ENCODE measurements around the gene PI4KB. TPM values are rescaled to one million over a fixed set of nuclear protein-coding genes. Genes with fewer than 3 reads are reported as not detected.

The PI4KB gene
- total RNA-seq (10 to 100 TPM; 54.8 to 71.3 TPM), polyA plus RNA-seq (ENCODE audit: insufficient read length in 6 of 6) (10 to 100 TPM; 69.4 to 84.6 (median 78.3) TPM)
- long read RNA-seq, donor 1, transcript PI4KB-212 (3 exons, 880 nt): major isoform, 6 of 41 reads
- long read RNA-seq, donor 1, partial matches to known transcripts: 29 of 41 reads
- long read RNA-seq, donor 1, other reads (novel, unspliced or antisense): 0 of 41 reads
- long read RNA-seq, donor 2, transcript PI4KB-203 (11 exons, 3,934 nt): major isoform, 6 of 26 reads
- long read RNA-seq, donor 2, partial matches to known transcripts: 13 of 26 reads
- long read RNA-seq, donor 2, other reads (novel, unspliced or antisense): 0 of 26 reads
- long read RNA-seq, donor 3, transcript PI4KB-203 (11 exons, 3,934 nt): major isoform, 5 of 10 reads
- long read RNA-seq, donor 3, partial matches to known transcripts: 0 of 10 reads
- long read RNA-seq, donor 3, other reads (novel, unspliced or antisense): 0 of 10 reads
- long read RNA-seq, donor 4, partial matches to known transcripts: 2 of 8 reads
- long read RNA-seq, donor 4, other reads (novel, unspliced or antisense): 2 of 8 reads
- long read RNA-seq, donor 5, partial matches to known transcripts: 0 of 5 reads
- long read RNA-seq, donor 5, other reads (novel, unspliced or antisense): 0 of 5 reads
- long read RNA-seq, donor 6, partial matches to known transcripts: 0 of 4 reads
- long read RNA-seq, donor 6, other reads (novel, unspliced or antisense): 0 of 4 reads
- long read RNA-seq, donor 7, partial matches to known transcripts: 10 of 11 reads
- long read RNA-seq, donor 7, other reads (novel, unspliced or antisense): 0 of 11 reads
- long read RNA-seq, donor 8, transcript PI4KB-203 (11 exons, 3,934 nt): major isoform, 7 of 25 reads
- long read RNA-seq, donor 8, partial matches to known transcripts: 17 of 25 reads
- long read RNA-seq, donor 8, other reads (novel, unspliced or antisense): 0 of 25 reads
- long read RNA-seq, donor 9: 0 reads
- long read RNA-seq, donor 10, partial matches to known transcripts: 0 of 12 reads
- long read RNA-seq, donor 10, other reads (novel, unspliced or antisense): 4 of 12 reads
- long read RNA-seq, donor 11, partial matches to known transcripts: 22 of 30 reads
- long read RNA-seq, donor 11, other reads (novel, unspliced or antisense): 0 of 30 reads
- long read RNA-seq, donor 12, partial matches to known transcripts: 0 of 3 reads
- long read RNA-seq, donor 12, other reads (novel, unspliced or antisense): 0 of 3 reads

DNA sequence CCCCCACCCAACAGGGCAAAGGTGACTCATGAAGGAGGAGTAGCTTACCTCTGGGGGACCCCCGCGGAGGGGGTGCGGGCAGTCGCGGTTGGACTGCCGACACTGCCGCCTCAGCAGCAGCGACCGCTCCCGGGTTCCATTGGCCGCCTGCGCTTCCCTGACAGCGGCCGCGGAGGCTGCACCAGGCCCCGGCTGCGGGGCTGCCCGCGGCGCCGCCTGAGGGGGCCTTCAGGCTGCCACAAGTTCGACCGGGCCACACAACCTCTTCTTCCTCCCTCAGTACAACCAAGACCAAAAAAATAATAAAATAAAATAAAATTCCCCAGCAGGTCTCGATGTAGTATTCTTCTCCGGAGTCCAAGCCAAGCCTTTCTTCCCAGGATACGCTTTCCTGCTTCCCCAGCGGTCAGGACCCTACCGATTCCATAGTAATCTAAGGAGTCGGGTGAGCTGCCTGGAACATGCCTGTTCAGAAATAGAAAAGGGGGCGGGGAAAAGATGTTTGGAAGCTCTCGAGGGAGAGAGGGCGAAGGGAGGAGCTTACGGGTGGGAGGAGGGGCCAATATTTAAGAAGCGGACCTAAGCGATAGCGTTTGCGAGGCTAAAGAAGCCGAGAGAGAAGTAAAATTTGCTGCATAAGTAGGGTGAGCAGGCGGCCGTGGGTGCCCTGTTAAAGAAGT is at the start of gene PI4KB:
Gene PI4KB (minus strand): TSS at position 194 of the 680 bp plus-strand sequence. CDS start 10,935 bp downstream, outside the sequence.
- H3K27ac ChIP-seq: peak within 1 kb of the TSS; percentile 95
- ATAC-seq (peak; percentile 97), DNase-seq (peak; percentile 91 to 98 (median 95))
- H3K4me3 ChIP-seq: peak within 1 kb of the TSS; percentile 65 to 76
- peaks cover 0 to 28% of the 10 kb centered on the region in 2 donors for H3K36me3 ChIP-seq
- intact Hi-C loops (cut with DNase I): no loop called here
- H3K9me3 ChIP-seq: no peaks in the 10 kb centered on the region
- TF ChIP-seq, protein P1, sequence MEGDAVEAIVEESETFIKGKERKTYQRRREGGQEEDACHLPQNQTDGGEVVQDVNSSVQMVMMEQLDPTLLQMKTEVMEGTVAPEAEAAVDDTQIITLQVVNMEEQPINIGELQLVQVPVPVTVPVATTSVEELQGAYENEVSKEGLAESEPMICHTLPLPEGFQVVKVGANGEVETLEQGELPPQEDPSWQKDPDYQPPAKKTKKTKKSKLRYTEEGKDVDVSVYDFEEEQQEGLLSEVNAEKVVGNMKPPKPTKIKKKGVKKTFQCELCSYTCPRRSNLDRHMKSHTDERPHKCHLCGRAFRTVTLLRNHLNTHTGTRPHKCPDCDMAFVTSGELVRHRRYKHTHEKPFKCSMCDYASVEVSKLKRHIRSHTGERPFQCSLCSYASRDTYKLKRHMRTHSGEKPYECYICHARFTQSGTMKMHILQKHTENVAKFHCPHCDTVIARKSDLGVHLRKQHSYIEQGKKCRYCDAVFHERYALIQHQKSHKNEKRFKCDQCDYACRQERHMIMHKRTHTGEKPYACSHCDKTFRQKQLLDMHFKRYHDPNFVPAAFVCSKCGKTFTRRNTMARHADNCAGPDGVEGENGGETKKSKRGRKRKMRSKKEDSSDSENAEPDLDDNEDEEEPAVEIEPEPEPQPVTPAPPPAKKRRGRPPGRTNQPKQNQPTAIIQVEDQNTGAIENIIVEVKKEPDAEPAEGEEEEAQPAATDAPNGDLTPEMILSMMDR (IDR thresholded peaks at IDR 0.05): no peak
- H3K27me3 ChIP-seq: no peaks in the 10 kb centered on the region
- H3K4me1 ChIP-seq: peaks cover 15 to 43% of the 10 kb centered on the region in 2 donors

GRCh38 chr1:151373196-151373595 is 46.0 kb upstream of the PI4KB start:
- Histone ChIP-seq H3K9me3 (no peaks in the 10 kb centered on the region), H3K27ac (no peak overlapping the region), H3K27me3 (no peaks in the 10 kb centered on the region), H3K4me1 (peaks cover 18 to 41% of the 10 kb centered on the region in 2 donors), H3K36me3 (no peaks in the 10 kb centered on the region), H3K4me3 (no peak overlapping the region)
- DNase-seq (peak in 1 of 4 donors; percentile 10), ATAC-seq (no peak)
- TF ChIP-seq, protein P1 (IDR thresholded peaks at IDR 0.05): no peak
- intact Hi-C loops (cut with DNase I): no loop called here

- peaks cover 22 to 41% of the 10 kb centered on the region in 2 donors for H3K4me1 ChIP-seq
- peak within 1 kb of the TSS; percentile 70 to 85 for H3K27ac ChIP-seq
- ATAC-seq (peak; percentile 78), DNase-seq (peak; percentile 83 to 92 (median 86))
- no peaks in the 10 kb centered on the region for H3K36me3 ChIP-seq
- TF ChIP-seq, protein P1 (IDR thresholded peaks at IDR 0.05): no peak
- peak within 1 kb of the TSS; percentile 48 to 52 for H3K4me3 ChIP-seq
- intact Hi-C loops (cut with DNase I): no loop called here
- no peaks in the 10 kb centered on the region for H3K9me3 ChIP-seq
- H3K27me3 ChIP-seq: no peaks in the 10 kb centered on the region
Measured at GRCh38 chr1:151372058-151372934, 45.1 kb upstream of the PI4KB start, which contains the start of gene SELENBP1. SELENBP1 (minus strand) TSS chr1:151372705; CDS start chr1:151372641, 64 bp downstream.

All from left lung (tissue), 14 donors.